ENCODE results near the gene LRRC27. TPM values are rescaled to one million over a fixed set of nuclear protein-coding genes. Genes with fewer than 3 reads are reported as not detected.

LRRC27 gene
- total and polyA plus RNA-seq, 10 donors, result 6.1 to 29.9 (median 16.6) TPM

DNA sequence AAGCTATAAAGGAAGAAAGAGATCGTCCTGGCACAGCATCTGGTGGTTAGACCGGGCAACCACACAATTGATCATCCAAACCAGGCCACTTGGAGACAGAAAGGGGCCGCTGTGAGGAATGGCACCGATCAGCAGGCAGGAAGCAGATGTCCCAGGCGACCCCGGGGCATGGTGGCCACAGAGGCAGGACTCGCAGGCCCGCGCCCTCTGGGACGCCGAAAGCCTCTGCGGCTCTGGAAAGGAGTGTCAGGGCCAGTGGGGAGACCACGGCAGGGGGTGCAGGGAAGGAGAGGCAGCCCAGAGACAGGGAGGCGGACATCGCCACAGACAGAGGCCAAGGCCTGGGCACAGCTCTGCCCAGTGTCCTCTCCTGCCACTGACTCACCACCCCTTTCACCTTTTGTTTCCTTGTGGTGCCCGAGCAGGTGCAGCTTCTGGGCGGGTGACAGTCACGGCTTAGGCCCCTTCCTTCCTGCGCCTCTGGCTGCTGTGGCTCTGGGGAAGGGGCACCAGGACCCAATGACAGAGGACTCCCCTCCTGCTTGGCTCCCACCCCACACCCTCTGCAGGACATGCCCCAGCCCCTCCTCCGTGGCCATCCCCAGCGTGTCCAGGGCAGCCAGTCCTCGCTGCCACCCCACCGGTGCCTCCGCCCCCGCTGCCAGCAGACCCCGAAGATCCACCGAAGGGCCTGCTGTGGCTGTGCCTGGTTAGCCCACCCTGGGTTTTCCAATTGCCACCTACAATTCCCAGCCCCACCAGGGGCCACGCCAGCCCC, 35.1 kb upstream of the LRRC27 start:
- TF ChIP-seq POLR2AphosphoS5 (IDR thresholded peaks at IDR 0.05) (no peak), POLR2A (IDR thresholded peaks at IDR 0.05) (no peak)
- TF ChIP-seq, protein P1, sequence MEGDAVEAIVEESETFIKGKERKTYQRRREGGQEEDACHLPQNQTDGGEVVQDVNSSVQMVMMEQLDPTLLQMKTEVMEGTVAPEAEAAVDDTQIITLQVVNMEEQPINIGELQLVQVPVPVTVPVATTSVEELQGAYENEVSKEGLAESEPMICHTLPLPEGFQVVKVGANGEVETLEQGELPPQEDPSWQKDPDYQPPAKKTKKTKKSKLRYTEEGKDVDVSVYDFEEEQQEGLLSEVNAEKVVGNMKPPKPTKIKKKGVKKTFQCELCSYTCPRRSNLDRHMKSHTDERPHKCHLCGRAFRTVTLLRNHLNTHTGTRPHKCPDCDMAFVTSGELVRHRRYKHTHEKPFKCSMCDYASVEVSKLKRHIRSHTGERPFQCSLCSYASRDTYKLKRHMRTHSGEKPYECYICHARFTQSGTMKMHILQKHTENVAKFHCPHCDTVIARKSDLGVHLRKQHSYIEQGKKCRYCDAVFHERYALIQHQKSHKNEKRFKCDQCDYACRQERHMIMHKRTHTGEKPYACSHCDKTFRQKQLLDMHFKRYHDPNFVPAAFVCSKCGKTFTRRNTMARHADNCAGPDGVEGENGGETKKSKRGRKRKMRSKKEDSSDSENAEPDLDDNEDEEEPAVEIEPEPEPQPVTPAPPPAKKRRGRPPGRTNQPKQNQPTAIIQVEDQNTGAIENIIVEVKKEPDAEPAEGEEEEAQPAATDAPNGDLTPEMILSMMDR (IDR thresholded peaks at IDR 0.05 in 8 of 11, conservative IDR thresholded peaks at IDR 0.05 in 3 of 11), result no peak
- H3K4me3 ChIP-seq, result no peak overlapping the region
- H3K27me3 ChIP-seq (replicated peaks in 1 of 7), result peaks cover 0 to 30% (median 0%) of the 10 kb centered on the region in 7 donors
- H3K27ac ChIP-seq, result no peak overlapping the region
- DNase-seq, result peak; percentile 62
- no peaks in the 10 kb centered on the region for H3K36me3 ChIP-seq
- H3K9me3 ChIP-seq, result no peaks in the 10 kb centered on the region
- intact Hi-C loops (cut with DNase I; ENCODE audit: low total_unique reads), result no loop called here
- peaks cover 0 to 17% (median 3%) of the 10 kb centered on the region in 6 donors for H3K4me1 ChIP-seq
- WGBS, 5 donors, result 64 to 76% (median 69%) methylated on average over 26 to 28 of the region's 28 CpGs

DNA sequence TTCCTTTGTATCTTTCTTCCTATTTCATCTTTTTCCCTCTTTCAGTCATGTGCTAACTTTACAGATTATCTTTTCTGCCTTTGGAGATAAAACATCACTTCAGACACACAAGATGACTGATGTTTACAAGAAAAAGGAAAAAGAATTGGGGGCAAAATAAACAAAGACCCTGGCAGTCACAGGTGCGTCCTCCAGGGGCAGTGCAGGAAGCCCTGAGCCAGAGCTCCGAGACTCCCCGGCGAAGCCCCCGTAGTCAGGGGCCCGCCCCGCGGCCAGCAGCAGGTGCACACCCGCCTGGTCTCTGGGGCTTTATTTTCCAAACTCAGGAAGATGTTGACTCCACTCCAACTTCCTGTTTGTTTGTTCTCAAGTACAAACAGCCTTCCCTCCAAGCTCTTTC, 34.5 kb upstream of the LRRC27 start:
- Histone ChIP-seq H3K36me3 (no peaks in the 10 kb centered on the region), H3K27me3 (replicated peaks in 1 of 7) (peaks cover 0 to 30% (median 0%) of the 10 kb centered on the region in 7 donors), H3K27ac (no peak overlapping the region), H3K4me3 (no peak overlapping the region), H3K4me1 (peaks cover 0 to 17% (median 3%) of the 10 kb centered on the region in 6 donors), H3K9me3 (no peaks in the 10 kb centered on the region)
- TF ChIP-seq POLR2A (IDR thresholded peaks at IDR 0.05) (no peak), POLR2AphosphoS5 (IDR thresholded peaks at IDR 0.05) (no peak)
- TF ChIP-seq, protein P1 (IDR thresholded peaks at IDR 0.05 in 8 of 11, conservative IDR thresholded peaks at IDR 0.05 in 3 of 11), result no peak
- DNase-seq, result no peak
- intact Hi-C loops (cut with DNase I; ENCODE audit: low total_unique reads), result no loop called here
- 23 to 48% (median 34%) methylated on average over 9 of the region's 9 CpGs for WGBS, 5 donors

DNA sequence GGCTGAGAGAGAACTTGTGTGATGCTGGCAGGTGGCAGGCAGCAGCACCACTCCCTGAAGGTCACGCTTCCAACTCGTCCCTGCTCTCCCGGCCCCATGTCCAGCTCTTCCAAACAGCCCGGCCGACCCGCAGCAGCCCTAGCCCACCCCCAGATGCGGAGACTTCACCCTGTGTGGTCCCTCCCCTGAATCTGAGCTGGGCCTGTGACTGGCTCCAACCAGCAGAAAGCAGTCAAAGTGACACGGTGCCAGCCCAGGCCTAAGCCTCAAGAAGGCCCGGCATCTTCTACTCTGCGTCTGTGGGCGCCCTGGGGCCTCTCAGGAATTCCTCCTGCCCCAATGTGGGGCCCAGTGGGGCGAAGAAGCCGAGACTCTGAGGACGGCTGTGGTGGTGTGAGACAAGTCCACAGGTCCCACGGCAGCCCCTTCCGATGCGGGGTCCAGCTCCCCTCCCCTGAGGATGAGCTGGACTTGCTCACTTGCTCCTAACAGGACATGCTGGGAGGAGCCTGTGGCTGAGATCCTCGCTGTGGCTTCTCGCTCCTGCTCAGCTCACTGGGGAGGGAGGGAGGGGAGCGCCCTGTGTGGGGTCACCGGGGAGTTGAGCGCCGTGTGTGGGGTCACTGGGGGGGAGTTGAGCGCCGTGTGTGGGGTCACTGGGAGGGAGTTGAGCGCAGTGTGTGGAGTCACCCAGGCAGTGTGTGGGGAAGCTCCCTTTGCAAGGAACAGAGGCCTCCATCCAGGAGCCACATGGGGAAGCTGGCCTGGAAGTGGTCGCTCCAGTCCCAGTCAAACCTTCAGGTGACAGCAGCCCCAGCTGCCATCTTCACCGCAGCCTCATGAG, 33.7 kb upstream of the LRRC27 start:
- Histone ChIP-seq H3K27me3 (replicated peaks in 1 of 7) (peaks cover 0 to 28% (median 0%) of the 10 kb centered on the region in 7 donors), H3K27ac (no peak overlapping the region), H3K4me1 (peaks cover 0 to 17% (median 3%) of the 10 kb centered on the region in 6 donors), H3K9me3 (no peaks in the 10 kb centered on the region), H3K4me3 (no peak overlapping the region), H3K36me3 (no peaks in the 10 kb centered on the region)
- 70 to 79% (median 75%) methylated on average over 21 to 28 of the region's 28 CpGs for WGBS, 5 donors
- intact Hi-C loops (cut with DNase I; ENCODE audit: low total_unique reads), result no loop called here
- peak; percentile 64 for DNase-seq
- TF ChIP-seq POLR2A (IDR thresholded peaks at IDR 0.05) (no peak), POLR2AphosphoS5 (IDR thresholded peaks at IDR 0.05) (no peak)
- TF ChIP-seq, protein P1 (IDR thresholded peaks at IDR 0.05 in 8 of 11, conservative IDR thresholded peaks at IDR 0.05 in 3 of 11), result no peak

Data from spleen (tissue), 11 donors.